ENCODE data around the gene SYAP1.

- TF ChIP-seq CREB1 (IDR thresholded peaks at IDR 0.05; ENCODE audit: low read depth) (no peak), EGR1 (IDR thresholded peaks at IDR 0.05) (no peak), NFIC (IDR thresholded peaks at IDR 0.05) (no peak), FOXM1 (IDR thresholded peaks at IDR 0.05; ENCODE audit: borderline replicate concordance, low read depth) (no peak), REST (IDR thresholded peaks at IDR 0.05; ENCODE audit: low read depth) (no peak), TAF1 (IDR thresholded peaks at IDR 0.05; ENCODE audit: low read depth) (no peak)
Measured at GRCh38 chrX:16783452-16783851, 64.0 kb downstream of the SYAP1 start.

All from Ishikawa (cell line).